Stimulated activated CD8-positive, alpha-beta memory T cell treated with anti-CD3 and anti-CD28 coated beads, Interleukin-7, amount 100 ng/mL, for 4 hours (primary cell): ENCODE results near the gene RNF157.

ENCODE experiments used
- DNase-seq, 2 donors: peaks; one replicate each; pipeline ENCODE4 v3.0.0-alpha.2; 2020; ENCODE audit warnings: low read depth in 2 of 2

The RNF157 gene

DNA sequence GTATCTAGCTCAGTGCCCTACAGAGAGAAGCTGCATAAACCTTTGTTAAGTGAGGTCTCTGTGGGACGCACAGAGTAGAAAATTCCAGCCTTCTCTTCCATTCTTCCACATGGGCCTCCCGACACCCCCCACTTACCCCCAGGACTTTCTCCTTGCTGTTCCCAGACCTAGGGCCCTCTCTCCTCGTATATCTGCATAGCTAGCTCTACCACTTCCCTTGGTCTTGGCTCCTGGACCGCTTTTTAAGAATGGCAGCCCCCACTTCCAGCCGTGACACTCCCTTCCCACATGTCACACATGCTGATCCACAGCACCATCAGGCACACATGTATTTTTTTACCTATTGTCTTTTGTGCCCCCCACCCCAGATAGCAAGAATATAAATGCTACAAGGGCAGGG, 82.5 kb downstream of the RNF157 start:
- no peak for DNase-seq

DNA sequence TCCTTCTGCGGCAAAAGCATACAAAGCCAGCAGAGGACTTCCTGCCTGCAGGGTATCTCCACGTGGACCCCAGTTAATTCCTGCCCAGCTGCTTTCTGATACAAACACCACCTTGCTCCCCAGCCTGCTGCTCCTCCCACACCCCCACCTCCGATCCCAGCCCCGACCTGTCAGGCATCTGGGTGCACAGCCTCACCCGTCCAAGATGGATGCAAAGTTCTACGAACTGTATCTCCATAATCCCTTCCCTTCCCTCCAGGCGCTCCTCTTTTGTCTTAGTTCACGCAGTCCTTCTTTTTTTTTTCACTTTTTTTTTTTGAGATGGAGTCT, 83.7 kb downstream of the RNF157 start:
- no peak for DNase-seq

DNA sequence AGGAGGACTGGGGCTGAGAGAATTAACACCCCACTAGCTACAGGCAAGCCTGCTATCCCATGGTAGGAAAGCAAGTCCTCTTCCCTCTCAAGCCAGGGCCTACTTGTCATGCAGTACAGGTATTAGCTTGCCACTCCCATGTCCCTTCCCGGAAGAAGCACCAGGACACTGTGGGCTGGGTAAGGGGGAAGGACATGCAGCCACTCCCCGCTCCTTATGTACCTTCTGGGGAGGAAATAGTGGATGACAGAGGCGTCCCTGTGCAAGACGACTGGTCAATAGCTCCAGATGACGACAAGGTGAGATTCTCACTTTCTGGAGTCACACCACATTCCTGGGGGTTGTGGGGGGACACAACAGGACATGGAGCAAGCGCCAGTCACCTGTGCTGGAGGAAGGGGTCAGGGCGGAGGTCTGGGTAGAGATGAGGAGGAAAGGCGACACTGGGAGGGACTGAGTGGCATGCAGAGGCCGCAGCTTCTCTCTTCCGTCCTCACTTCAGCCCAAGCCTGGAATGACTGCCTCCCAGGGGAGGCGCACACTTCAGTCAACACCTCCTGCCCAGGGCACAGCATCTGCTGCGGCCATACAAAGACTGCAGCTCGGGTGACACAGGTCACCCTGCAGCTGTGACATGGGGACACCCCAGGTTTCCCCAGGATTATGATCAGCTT, 84.2 kb downstream of the RNF157 start:
- DNase-seq = no peak

DNA sequence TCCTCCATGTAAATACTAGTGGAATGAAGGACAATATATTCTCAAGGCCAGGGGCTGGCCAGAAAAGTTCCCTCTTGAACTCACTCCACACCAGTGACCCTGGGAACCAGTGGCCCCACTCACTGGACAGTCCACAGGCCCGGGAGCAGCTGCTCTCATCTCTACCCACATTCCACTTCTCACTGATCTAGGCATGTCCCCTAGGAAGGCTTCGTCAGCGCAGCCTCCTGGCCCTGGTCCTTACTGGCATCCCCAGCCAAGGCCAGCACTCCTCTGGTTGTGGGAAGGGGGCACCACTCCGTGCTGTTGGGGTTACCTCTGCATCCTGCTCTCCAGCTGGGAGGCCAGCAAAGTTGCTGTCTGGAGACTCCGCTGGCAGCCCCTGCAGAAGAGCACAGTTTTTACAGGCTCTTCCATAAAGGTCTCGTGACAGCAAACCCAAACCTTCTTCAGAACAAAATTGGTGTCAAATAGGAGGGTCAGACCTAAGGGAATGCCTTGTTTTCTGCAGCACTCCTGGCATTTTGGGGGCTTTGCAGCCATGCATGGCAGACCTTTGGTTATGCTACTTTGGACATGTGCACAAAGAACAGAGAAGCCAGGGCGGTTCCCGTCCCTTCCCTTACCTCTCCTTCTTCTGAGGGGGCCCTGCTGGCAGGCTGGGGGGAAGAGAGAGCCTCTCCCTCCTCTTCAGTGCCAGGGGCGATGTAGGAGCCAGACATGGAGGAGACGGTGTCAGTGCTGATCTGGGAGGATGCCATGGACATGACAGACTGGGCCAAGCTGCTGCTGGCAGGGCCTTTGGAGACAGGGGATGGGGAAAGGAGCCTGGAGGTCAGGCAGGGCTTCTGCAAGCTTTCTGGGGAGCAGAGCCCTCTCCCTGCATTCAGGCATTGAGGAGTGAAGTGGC, 85.1 kb downstream of the RNF157 start:
- no peak for DNase-seq

DNA sequence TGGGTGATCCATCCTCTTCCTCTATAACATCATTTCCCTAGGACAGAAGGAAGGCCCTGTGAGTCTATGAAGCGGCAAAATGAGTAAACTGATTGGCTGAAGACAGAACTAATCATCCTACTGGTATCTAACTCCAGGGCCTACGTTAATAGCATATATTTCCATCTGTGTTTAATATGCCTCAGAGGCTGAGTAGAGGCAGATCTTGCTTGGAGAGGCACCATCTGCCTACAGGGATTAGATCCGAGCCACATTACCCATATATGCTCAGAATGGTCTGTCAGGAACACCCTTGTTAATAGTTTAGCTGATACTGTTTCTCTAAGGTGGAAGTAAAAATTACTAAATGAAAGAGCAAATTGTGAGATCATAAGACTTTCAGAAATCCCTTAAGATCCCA, 86.0 kb downstream of the RNF157 start:
- DNase-seq = no peak

DNA sequence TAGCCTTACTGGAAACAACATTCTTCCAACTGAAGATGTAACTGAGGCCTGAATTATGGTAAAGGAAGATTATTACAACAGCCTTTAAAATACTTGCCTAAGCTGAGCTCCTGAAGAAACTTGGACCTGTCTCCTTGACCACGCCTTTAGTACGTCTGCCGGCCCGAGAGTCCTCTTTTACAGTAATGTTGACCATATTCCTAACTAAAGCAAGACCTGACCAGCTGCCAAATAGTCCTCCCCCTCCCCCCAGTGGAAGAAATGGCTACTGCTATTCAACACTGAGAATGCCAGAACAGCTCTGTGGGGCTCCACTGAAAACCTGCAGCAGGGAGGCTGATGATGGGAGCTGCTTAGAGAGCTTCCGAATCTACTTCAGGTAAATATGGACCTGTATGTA, 86.7 kb downstream of the RNF157 start:
- DNase-seq = no peak

DNA sequence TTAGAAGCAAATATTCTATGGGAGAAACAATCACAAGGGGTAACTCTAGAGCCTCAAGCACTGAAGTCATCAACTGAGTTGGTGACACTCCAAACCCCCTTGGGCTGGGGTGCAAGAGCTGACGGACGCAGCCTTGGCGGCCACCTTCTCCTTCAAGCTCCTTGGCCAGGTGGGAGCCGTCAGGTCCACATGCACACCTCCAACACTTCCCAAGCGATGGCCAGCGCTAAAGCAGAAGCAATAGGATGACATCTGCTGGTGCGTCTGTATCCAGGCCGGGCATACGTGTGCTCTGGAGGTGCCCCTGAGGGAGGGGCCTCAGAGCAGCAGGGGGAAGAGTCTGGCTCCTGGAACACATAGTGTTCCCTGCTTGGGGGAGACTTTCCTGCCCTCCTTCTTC, 87.1 kb downstream of the RNF157 start:
- no peak for DNase-seq

DNA sequence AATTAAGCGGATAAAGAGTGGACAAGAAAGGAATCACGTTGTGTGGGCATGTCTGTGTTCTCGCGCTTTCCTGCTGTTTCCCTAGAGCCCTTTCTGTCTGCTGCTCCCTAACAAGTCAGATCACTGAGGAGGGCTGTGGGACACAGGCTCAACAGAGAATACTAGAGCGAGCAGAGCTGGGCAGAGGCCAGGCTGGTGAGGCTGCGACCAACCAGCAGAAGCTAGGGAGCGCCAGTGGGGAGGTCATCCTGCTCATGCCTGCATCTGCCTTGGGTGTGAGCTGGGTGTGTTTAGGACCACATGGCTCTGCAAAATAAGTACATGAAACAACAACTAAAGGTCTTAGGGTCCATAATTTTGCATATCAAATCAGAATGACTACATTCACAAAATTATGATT, 87.7 kb downstream of the RNF157 start:
- DNase-seq = no peak

DNA sequence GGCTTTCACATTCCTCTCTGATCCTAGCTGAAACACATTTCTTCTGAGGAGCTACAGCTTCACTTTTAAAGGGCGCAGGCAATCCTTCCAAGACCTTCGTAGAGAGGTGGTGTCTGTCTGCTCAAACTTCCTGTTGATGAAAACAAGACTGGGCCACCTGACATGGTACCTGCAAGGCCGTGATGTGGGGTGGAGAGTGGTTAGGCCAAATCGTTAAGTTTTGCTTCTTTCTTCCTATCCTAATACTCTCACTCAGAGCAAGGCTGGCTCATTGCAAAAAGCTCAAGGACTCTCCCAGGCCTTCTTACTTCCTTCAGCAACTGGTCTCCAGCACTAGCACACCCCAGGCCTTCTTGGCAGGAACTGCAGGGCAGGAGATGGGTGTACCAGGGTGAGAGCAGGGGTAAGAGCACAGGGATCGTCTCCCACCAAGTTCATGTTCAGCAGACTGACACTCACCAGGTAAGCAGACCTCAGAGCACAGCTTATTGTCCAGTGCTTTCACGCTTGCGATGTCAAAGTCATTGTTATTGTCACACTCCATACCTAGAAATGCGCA, 88.3 kb downstream of the RNF157 start:
- DNase-seq = no peak

DNA sequence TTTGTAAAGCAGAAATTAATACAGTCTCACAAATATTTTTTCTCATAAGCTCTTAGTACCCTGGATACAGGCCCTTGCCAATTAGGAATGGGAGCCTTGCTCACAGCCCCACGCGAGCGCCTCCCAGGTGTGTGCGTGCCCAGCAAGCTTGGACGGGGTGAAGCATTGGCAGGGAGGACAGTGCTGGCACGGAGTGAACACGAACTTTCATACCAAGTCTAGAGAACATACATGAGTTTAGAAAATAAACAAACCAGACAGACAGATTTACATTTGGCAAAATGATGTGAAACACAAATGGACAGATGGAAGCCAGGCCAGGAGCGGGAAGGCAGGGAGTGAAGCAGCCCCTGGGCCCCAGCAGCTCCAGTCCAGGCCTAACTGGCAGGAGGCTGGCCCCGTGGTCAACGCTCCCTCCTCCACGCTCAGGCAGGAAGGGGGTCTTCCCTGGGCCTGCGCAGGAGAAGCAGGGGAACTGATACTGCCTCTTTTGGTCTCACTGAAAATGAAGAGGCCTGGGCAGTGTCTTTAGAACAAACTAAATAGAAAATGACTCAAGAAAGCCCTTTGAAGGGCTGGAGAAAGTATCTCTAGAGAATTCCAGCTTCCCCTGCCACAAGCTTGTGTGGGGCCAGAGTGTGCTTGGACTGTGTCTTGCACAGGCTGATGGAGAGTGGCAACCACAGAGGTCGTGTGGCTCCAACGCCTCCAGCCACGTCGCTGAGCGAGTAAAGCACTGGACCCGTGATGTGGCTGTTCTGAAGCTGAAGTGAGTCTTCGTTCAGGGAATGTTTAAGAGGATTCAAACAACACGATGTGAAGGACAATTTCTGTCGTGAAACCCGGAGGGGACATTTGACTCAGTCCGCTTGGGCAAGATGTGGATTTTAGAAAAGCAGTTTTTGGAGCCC, 89.3 kb downstream of the RNF157 start:
- DNase-seq = no peak

DNA sequence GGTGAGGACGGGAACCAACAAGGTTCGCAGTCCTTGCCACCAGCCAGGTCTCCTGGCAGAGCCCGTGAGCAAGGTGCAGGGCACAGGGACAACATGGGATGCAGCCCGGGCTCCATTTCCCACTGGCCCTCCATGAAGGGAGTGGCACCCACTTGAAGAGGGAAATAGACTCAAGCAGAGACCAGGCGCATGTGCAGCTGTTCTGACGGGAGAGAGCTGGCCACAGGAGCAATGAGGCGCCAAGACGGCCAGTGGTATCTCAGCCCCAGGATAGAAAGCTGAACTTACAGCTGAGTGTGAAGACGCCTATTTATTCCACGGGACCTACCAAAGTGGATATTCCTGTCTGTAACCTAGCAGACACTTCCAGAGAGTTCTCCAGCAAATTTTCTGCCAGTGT, 91.1 kb downstream of the RNF157 start:
- DNase-seq = no peak

DNA sequence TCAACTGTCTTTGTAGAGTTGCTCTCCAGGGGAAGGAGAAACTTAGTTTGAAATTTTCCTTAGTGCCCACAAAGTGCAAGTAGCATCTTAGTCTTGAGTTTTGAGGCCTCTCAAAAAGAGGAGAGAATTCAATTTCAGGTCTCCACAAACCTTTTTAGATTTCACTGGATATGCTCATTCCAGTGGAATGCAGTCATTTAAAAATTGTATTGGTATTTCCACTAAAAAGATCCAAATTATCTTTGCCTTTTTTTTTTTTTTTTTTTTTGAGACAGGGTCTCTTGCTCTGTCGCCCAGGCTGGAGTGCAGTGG, 92.3 kb downstream of the RNF157 start:
- no peak for DNase-seq

DNA sequence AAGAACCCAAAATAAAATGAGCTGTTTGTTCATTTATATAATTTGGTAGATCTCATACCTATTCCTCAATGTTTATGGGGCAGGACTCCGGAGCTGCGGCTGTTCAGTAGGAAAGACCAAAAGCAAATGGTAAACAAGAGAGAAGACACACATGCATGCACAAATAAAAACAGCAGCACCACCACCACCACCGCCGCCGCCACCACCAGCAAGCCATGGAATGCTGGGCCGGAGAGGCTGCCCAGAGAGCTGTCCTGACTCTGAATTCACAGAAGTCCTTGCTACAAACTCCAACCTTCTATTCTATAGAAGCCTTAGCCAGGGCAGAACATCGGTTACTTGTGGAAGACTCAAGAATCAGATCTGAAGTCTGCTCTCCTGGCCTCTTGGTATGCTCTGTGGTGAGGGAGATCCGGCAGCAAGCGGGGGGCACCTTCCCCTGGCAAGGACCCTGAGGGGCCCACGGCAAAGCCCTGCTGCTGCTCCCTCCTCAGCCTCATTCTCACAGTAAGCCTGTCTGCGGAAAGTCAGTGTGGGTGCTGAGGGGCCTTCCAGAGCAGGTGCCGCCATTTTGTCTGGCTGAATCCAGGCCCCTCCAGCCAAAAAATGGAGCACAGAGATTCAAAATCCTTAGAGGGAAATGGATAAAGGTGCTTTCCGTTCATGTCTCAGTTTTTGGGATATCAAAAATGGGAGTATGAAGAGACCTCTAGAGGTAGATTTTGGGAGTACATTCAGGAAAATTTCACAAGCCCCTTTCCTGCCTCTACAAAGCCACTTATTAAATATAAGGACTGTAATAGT, 92.9 kb downstream of the RNF157 start:
- DNase-seq = no peak

DNA sequence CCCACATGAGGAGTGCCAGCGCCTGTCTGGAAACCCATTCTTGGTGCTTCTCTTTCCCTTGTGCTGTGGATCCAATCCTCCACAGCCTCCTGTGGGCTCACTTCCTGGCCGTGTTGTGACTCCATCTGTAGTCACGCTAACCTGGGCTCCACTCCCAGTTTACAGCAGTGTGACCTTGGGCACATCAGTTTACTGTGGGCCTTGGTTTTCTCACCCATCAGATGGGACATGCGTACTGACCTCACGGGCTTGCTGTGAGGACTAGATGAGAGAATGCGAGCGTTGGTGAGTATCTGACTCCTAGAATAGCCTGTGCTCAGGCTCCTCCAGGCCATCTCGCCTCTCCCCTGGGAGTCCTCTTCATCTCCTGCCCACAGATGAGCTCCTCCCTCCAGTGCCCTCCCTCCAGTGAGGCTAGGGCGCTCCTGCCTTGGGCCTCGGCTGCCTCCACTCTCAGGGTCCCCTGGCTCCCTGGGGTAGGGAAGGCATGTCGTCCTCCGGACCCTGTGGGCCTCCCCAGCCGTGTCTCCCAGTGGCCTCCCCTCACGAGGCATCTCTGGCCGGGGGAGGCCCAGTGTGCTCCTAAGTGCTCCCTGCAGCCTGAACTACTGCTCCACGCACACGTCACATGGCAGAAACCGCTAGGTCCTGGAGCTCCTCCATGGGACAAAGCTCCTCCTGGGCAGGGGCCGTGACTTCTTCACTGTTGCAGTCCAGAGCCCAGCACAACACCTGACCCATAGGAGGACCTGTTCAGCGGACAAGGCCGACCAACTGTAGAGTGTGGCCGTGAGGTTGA, 94.0 kb downstream of the RNF157 start:
- DNase-seq = no peak

DNA sequence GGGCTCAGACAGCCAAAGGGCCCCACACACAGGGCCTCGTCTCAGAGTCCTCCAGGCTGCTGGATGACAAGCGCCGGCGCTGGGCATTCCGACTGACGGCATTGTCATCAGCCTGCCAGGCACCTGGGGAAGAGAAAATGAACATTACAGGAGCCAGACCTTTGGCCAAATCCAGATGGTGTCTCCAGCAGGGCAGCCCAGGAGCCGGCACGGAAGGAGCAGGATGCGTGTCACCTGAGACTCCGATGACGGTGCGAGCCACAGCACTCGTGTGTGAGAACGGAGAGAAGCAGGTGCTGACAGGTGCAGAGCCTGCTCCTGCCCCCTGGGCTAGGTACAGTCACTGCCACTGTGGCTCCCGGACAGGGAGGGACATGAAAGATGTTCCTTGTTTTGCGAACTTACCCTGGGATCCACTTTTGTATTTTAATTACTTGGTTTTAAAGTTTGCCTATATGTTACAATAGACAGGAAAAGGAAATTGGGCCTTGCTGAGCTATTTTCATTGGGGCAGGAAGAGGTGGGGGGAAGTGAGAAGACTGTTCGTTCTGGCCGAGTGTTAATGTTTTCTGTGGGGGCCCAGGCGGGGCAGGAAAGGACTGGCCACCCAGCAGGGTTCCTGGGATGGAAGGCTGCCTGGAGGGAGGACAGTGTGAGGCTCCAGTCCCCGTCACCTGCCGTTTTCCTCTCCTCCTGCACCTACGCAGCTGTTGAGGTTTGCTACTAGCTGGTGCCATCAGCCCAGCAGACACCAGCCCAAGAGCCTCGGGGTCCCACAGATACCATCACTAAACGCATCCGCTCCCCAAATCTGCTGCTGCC, 94.9 kb downstream of the RNF157 start:
- DNase-seq = no peak

DNA sequence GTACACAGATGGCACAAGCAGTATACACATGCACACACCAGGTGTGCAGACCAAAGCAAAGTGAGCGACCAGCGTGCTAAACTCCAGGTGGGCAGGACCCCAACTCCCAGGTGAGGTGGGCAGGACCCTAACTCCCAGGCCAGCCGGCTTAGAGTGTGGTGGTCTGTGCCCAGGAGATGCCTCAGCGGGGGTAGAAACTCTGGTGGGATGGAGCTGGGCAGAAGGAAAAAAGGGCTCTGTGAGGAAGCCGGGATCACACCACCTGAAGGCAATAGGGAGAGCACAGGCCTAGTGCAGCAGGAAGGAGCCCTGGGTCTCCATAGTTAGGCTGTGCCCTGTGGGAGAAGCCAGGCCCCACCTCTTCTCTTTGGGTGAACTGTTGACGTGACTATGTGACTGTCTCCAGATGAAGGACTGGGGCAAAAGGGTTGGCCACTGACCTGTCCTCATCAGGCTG, 97.7 kb downstream of the RNF157 start:
- no peak for DNase-seq

DNA sequence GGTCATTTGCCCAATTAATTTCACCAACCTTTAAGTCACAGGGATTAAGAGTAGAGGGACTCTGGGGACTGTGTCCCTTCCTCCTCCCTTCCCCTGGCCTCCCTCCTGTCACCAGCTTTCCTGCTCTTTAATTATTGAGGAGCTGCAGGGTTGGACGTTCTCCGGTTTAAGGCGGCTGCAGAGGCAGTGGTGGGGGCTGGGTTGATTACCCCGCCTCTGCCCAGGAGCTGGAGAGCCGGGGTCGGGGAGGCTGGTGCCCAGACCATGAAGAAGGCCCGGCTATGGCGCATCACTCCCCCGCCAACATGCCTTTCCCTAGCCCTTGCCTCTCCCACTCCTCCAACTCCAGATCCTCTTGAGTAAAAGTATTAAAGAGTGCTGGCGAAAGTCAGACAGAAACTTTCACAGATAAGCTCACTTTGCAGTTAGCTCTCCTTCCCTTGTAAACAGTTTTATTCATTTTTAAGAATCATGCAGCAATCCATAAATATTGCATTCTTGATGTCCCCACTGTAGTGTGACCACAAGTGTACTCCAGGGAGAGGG, 98.2 kb downstream of the RNF157 start:
- DNase-seq = no peak

DNA sequence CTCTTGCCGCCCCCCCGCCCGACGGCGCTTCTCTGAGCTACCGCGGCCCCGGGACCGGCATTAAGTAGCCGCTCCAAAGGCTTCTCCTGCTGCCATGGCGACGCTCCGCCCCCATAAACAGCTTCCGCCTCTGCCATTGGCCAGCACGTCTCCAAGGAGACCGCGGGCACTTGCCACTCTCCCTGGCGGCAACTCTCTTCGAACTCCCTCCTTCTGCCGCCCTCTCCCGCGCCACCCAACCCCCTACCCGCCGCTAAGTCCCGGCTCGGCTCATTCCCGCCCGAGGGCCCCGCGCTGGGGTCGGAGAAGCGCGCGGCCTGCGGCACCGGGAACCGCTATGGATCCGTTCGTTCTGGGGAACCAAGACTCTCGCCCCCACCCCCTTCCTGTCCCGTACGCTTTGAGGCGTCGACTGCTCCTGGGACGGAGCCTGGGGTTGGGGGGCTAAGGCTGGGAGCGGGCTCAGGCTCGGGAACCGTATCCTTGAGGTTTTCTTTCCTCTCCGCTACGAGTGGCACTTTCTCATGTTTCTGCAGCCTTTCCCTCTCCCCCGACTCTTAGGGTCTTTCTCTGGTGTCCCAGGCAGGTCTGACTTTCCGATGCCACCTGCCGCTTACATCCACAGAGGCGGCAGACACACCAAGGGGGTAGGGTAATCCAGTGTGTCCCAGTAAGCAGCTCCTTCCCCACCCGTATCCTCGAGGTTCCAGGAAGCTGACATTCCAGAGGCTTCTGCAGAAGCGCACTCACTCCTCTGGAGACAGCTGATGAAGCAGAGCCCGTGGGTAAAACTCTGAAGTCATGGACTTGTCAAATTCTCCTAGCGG, 98.9 kb downstream of the RNF157 start, which contains the start of gene FOXJ1:
TSS of gene FOXJ1 (minus strand) at position 34 of the 827 bp plus-strand sequence. CDS start 850 bp downstream, outside the sequence.
- peak; percentile 82 to 83 for DNase-seq
